Left lung (tissue), 10 donors: ENCODE data around the gene FRMD1. TPM values are rescaled to one million over a fixed set of nuclear protein-coding genes. Genes with fewer than 3 reads are reported as not detected.

ENCODE experiments used
- ATAC-seq: fragments of 200-7000 bp; cut with Tn5 transposase; one replicate; pipeline ENCODE4 v1.9.1; 2020; ENCODE audit warnings: moderate library complexity
- DNase-seq, 4 donors: peaks; one replicate each; pipeline ENCODE4 v3.0.0-alpha.2; 2013 to 2020
- H3K27ac ChIP-seq, 2 donors: fragments of 200-600 bp; sonication (generic) in 1 of 2; one replicate each; pipeline versions ENCODE4 v1.5.0 to v1.8.0; 2020 to 2021
- H3K27me3 ChIP-seq, 2 donors: fragments of 200-600 bp; sonication (generic) in 1 of 2; one replicate each; pipeline versions ENCODE4 v1.5.0 to v1.8.0; 2020 to 2021
- H3K36me3 ChIP-seq, 2 donors: fragments of 200-600 bp; sonication (generic) in 1 of 2; one replicate each; pipeline versions ENCODE4 v1.5.0 to v1.8.0; 2020 to 2021
- H3K4me1 ChIP-seq, 2 donors: fragments of 200-600 bp; one replicate each; pipeline ENCODE4 v1.8.0; 2021
- H3K4me3 ChIP-seq, 2 donors: fragments of 200-600 bp; sonication (generic) in 1 of 2; one replicate each; pipeline versions ENCODE4 v1.5.0 to v1.8.0; 2020 to 2021; ENCODE audit warnings: mild to moderate bottlenecking in 1 of 2
- H3K9me3 ChIP-seq, 2 donors: fragments of 200-600 bp; sonication (generic) in 1 of 2; one replicate each; pipeline versions ENCODE4 v1.5.0 to v1.8.0; 2020 to 2021
- CTCF ChIP-seq, 2 donors: fragments of 200-600 bp; sonication (generic) in 1 of 2; IDR thresholded peaks; one replicate each; pipeline versions ENCODE4 v1.5.0 to v1.8.0; 2021; ENCODE audit warnings: antibody characterized with exemption in 2 of 2
- intact Hi-C, 2 donors: fragments of 100-400 bp; cut with DNase I; formaldehyde crosslinking; loops; one replicate each; pipeline versions ENCODE4 v1.11.2 to v1.14.2; 2022
- polyA plus RNA-seq, 6 donors: library from polyadenylated mRNA; unstranded; fragments of 120-200 nt; gene quantifications; one replicate each; pipeline ENCODE4 v1.2.1, GENCODE V29; 2013; ENCODE audit not compliant: insufficient read length in 6 of 6
- total RNA-seq, 2 donors: library from RNA; stranded (reverse); fragmentation: NEBNext Ultra II Directional; extraction: Animal tissue kit (Norgen Biotek cat#: 25700); gene quantifications; one replicate each; pipeline ENCODE4 v1.2.1, GENCODE V29; 2021
- donor health status: DM: no; HTN: yes; CAD: no.
- donor health status: DM: no; HTN: no; CAD: no.

The FRMD1 gene
- total and polyA plus RNA-seq, 8 donors: 3.4 to 7.2 (median 6.0) TPM; not detected in 2

- Histone ChIP-seq H3K36me3 (no peaks in the 10 kb centered on the region), H3K27ac (no peak overlapping the region), H3K4me3 (no peak overlapping the region), H3K9me3 (no peaks in the 10 kb centered on the region), H3K4me1 (peaks cover 0 to 3% of the 10 kb centered on the region in 2 donors), H3K27me3 (no peaks in the 10 kb centered on the region)
- ATAC-seq (no peak), DNase-seq (peak in 1 of 4 donors; percentile 66)
- intact Hi-C loops: no loop called here
- no peak for TF ChIP-seq CTCF (IDR thresholded peaks at IDR 0.05)
These were observed 29.7 kb downstream of the FRMD1 start for GRCh38 chr6:168049277-168049676.

GRCh38 chr6:168048724-168049025, 30.3 kb downstream of the FRMD1 start:
- intact Hi-C loops: no loop called here
- no peak overlapping the region for H3K4me3 ChIP-seq
- H3K27me3 ChIP-seq: no peaks in the 10 kb centered on the region
- no peak for DNase-seq
- ATAC-seq: no peak
- H3K9me3 ChIP-seq: peaks cover 0 to 3% of the 10 kb centered on the region in 2 donors
- H3K27ac ChIP-seq: no peak overlapping the region
- no peaks in the 10 kb centered on the region for H3K36me3 ChIP-seq
- TF ChIP-seq CTCF (IDR thresholded peaks at IDR 0.05): no peak
- H3K4me1 ChIP-seq: peaks cover 0 to 3% of the 10 kb centered on the region in 2 donors

- H3K4me3 ChIP-seq: no peak overlapping the region
- no peaks in the 10 kb centered on the region for H3K27me3 ChIP-seq
These were observed 30.9 kb downstream of the FRMD1 start for GRCh38 chr6:168047841-168048723.

GRCh38 chr6:168046696-168047095, 32.3 kb downstream of the FRMD1 start:
- H3K4me3 ChIP-seq: no peak overlapping the region
- no peak for DNase-seq
- TF ChIP-seq CTCF (IDR thresholded peaks at IDR 0.05): no peak
- no peak overlapping the region for H3K27ac ChIP-seq
- intact Hi-C loops: no loop called here
- no peaks in the 10 kb centered on the region for H3K27me3 ChIP-seq
- peaks cover 0 to 3% of the 10 kb centered on the region in 2 donors for H3K4me1 ChIP-seq
- ATAC-seq: no peak
- peaks cover 0 to 22% of the 10 kb centered on the region in 2 donors for H3K9me3 ChIP-seq
- H3K36me3 ChIP-seq: no peaks in the 10 kb centered on the region

More at GRCh38 chr6:168047841-168048723, 30.9 kb downstream of the FRMD1 start:
- TF ChIP-seq CTCF (IDR thresholded peaks at IDR 0.05): no peak
- Histone ChIP-seq H3K27ac (no peak overlapping the region), H3K9me3 (peaks cover 0 to 8% of the 10 kb centered on the region in 2 donors), H3K36me3 (no peaks in the 10 kb centered on the region), H3K4me1 (peaks cover 0 to 3% of the 10 kb centered on the region in 2 donors)
- intact Hi-C loops: no loop called here
- ATAC-seq (no peak), DNase-seq (no peak)

GRCh38 chr6:168045706-168046620, 33.0 kb downstream of the FRMD1 start:
- H3K4me3 ChIP-seq: no peak overlapping the region
- H3K27ac ChIP-seq: no peak overlapping the region
- ATAC-seq (no peak), DNase-seq (no peak)
- no peaks in the 10 kb centered on the region for H3K27me3 ChIP-seq
- H3K9me3 ChIP-seq: peaks cover 0 to 30% of the 10 kb centered on the region in 2 donors
- H3K36me3 ChIP-seq: no peaks in the 10 kb centered on the region
- peaks cover 0 to 3% of the 10 kb centered on the region in 2 donors for H3K4me1 ChIP-seq
- intact Hi-C loops: no loop called here
- TF ChIP-seq CTCF (IDR thresholded peaks at IDR 0.05): no peak
